H9 (cell line): ENCODE measurements around the gene PHAF1. TPM values are rescaled to one million over a fixed set of nuclear protein-coding genes. Genes with fewer than 3 reads are reported as not detected.
A peak's percentile ranks its signal among the peaks of the same experiment; 100 is the strongest.

ENCODE experiments used
- DNase-seq: peaks from one replicate; pipeline ENCODE4 v3.0.0-alpha.2; 2017
- H2AFZ ChIP-seq: one replicate; pipeline ENCODE4 v1.6.1; 2013; ENCODE audit warnings: mild to moderate bottlenecking, low read length, control low read depth, moderate library complexity
- H2AK5ac ChIP-seq: 2 replicates; pipeline ENCODE4 v1.6.1; 2013; ENCODE audit warnings: low read length, control low read depth, mixed read lengths; ENCODE audit not compliant: insufficient read length
- H2BK120ac ChIP-seq: one replicate; pipeline ENCODE4 v1.6.1; 2013; ENCODE audit warnings: low read depth, mild to moderate bottlenecking, low read length, control low read depth, inconsistent platforms; ENCODE audit not compliant: poor library complexity, severe bottlenecking
- H2BK12ac ChIP-seq: 2 replicates; pipeline ENCODE4 v1.6.1; 2013; ENCODE audit warnings: low read length, control low read depth, mixed read lengths, low read depth; ENCODE audit not compliant: insufficient read length
- H2BK15ac ChIP-seq: 2 replicates; pipeline ENCODE4 v1.6.1; 2013; ENCODE audit warnings: low read depth, low read length, control low read depth
- H2BK20ac ChIP-seq: one replicate; pipeline ENCODE4 v1.6.1; 2013; ENCODE audit warnings: low read depth, mild to moderate bottlenecking, low read length, control low read depth, inconsistent platforms; ENCODE audit not compliant: poor library complexity, severe bottlenecking
- H2BK5ac ChIP-seq: 2 replicates; pipeline ENCODE4 v1.6.1; 2013; ENCODE audit warnings: low read length, control low read depth, mixed read lengths; ENCODE audit not compliant: insufficient read length
- H3K14ac ChIP-seq: 2 replicates; pipeline ENCODE4 v1.6.1; 2013; ENCODE audit warnings: low read length, control low read depth; ENCODE audit not compliant: insufficient read depth
- H3K18ac ChIP-seq: 2 replicates; pipeline ENCODE4 v1.6.1; 2013; ENCODE audit warnings: low read depth, mild to moderate bottlenecking, mixed read lengths, low read length, control low read depth; ENCODE audit not compliant: insufficient read length
- H3K23ac ChIP-seq: 2 replicates; pipeline ENCODE4 v1.6.1; 2013; ENCODE audit warnings: low read length, control low read depth, mixed read lengths, low read depth; ENCODE audit not compliant: insufficient read length
- H3K23me2 ChIP-seq: 2 replicates; pipeline ENCODE4 v1.6.1; 2013; ENCODE audit warnings: low read depth, mild to moderate bottlenecking, mixed read lengths, low read length, control low read depth; ENCODE audit not compliant: insufficient read length, poor library complexity, severe bottlenecking
- H3K27ac ChIP-seq: 2 replicates; pipeline ENCODE4 v1.5.1; 2013; ENCODE audit warnings: low read length, control low read depth, mixed read lengths, low read depth; ENCODE audit not compliant: insufficient read length
- H3K27me3 ChIP-seq: 2 replicates; pipeline ENCODE4 v1.6.1; 2013; ENCODE audit warnings: low read length, control low read depth, inconsistent platforms; ENCODE audit not compliant: insufficient read depth
- H3K4ac ChIP-seq: 2 replicates; pipeline ENCODE4 v1.6.1; 2013; ENCODE audit warnings: low read depth, mild to moderate bottlenecking, control low read depth, inconsistent platforms, low read length, moderate library complexity
- H3K4me1 ChIP-seq: 2 replicates; pipeline ENCODE4 v1.6.1; 2013; ENCODE audit warnings: low read length, control low read depth, inconsistent platforms; ENCODE audit not compliant: insufficient read depth
- H3K4me2 ChIP-seq: 2 replicates; pipeline ENCODE4 v1.6.1; 2013; ENCODE audit warnings: low read length, control low read depth, mixed read lengths; ENCODE audit not compliant: insufficient read length, insufficient read depth
- H3K56ac ChIP-seq: 2 replicates; pipeline ENCODE4 v1.6.1; 2013; ENCODE audit warnings: low read depth, mild to moderate bottlenecking, mixed read lengths, low read length, control low read depth; ENCODE audit not compliant: insufficient read length
- H3K79me1 ChIP-seq: 2 replicates; pipeline ENCODE4 v1.6.1; 2013; ENCODE audit warnings: low read depth, mild to moderate bottlenecking, moderate library complexity, low read length, control low read depth, inconsistent platforms; ENCODE audit not compliant: insufficient read depth, poor library complexity, severe bottlenecking
- H3K79me2 ChIP-seq: 2 replicates; pipeline ENCODE4 v1.6.1; 2013; ENCODE audit warnings: low read length, control low read depth, inconsistent platforms; ENCODE audit not compliant: insufficient read depth
- H3K9ac ChIP-seq: 2 replicates; pipeline ENCODE4 v1.6.1; 2013; ENCODE audit warnings: low read length, control low read depth, mixed read lengths; ENCODE audit not compliant: insufficient read length; ENCODE audit errors: extremely low read depth
- H3K9me3 ChIP-seq: one replicate; pipeline ENCODE4 v1.6.1; 2013; ENCODE audit warnings: low read depth, low read length, inconsistent platforms; ENCODE audit not compliant: control insufficient read depth
- H3T11ph ChIP-seq: one replicate; pipeline ENCODE4 v1.6.1; 2013; ENCODE audit warnings: mild to moderate bottlenecking, low read length, control low read depth, inconsistent platforms
- H4K20me1 ChIP-seq: one replicate; pipeline ENCODE4 v1.6.1; 2013; ENCODE audit not compliant: control insufficient read depth, insufficient read length, insufficient read depth
- H4K5ac ChIP-seq: 2 replicates; pipeline ENCODE4 v1.6.1; 2013; ENCODE audit warnings: low read depth, mild to moderate bottlenecking, mixed read lengths, low read length, control low read depth; ENCODE audit not compliant: insufficient read length
- H4K8ac ChIP-seq: replicated peaks from 2 replicates; pipeline ENCODE4 v1.6.1; 2013; ENCODE audit warnings: low read length, control low read depth, mixed read lengths, low read depth; ENCODE audit not compliant: insufficient read length
- H4K91ac ChIP-seq: 2 replicates; pipeline ENCODE4 v1.6.1; 2013; ENCODE audit warnings: low read depth, mild to moderate bottlenecking, moderate library complexity, mixed read lengths, low read length, control low read depth; ENCODE audit not compliant: insufficient read length
- H3K27ac Mint-ChIP-seq, 3 experiments: 2 replicates in 2 of 3; 3 replicates in 1 of 3; pipeline ENCODE4 v1.8.0; 2020 to 2021; ENCODE audit warnings: mixed read lengths in 3 of 3, mild to moderate bottlenecking in 1 of 3, moderate library complexity in 1 of 3
- H3K27me3 Mint-ChIP-seq: 2 replicates; pipeline ENCODE4 v1.8.0; 2021; ENCODE audit warnings: low read depth, mild to moderate bottlenecking, moderate library complexity, mixed read lengths
- H3K36me3 Mint-ChIP-seq, 3 experiments: 2 replicates in 2 of 3; 3 replicates in 1 of 3; pipeline ENCODE4 v1.8.0; 2020 to 2021; ENCODE audit warnings: low read depth in 3 of 3, mixed read lengths in 3 of 3; ENCODE audit not compliant: insufficient read depth in 1 of 3
- H3K4me1 Mint-ChIP-seq, 2 experiments: 2 replicates each; pipeline ENCODE4 v1.8.0; 2020; ENCODE audit warnings: mixed read lengths in 2 of 2
- H3K4me3 Mint-ChIP-seq, 2 experiments: 2 replicates in 1 of 2; 3 replicates in 1 of 2; pipeline ENCODE4 v1.8.0; 2020 to 2021; ENCODE audit warnings: mild to moderate bottlenecking in 2 of 2, mixed read lengths in 2 of 2, moderate library complexity in 1 of 2
- H3K9me3 Mint-ChIP-seq, 2 experiments: 2 replicates in 1 of 2; 3 replicates in 1 of 2; pipeline ENCODE4 v1.8.0; 2020; ENCODE audit warnings: mild to moderate bottlenecking in 2 of 2, mixed read lengths in 2 of 2, moderate library complexity in 1 of 2
- CTCF ChIP-seq: fragments of 200-600 bp; sonication (generic); conservative IDR thresholded peaks from 3 replicates; pipeline ENCODE4 v1.8.0; 2021; ENCODE audit warnings: antibody characterized with exemption, mild to moderate bottlenecking
- WGBS: extraction: QIAGEN DNeasy Blood & Tissue Kit; methylation state at CpG from one replicate; pipeline ENCODE4 v1.1.7; 2013; ENCODE audit warnings: missing lambda C conversion rate, low lambda C conversion rate, mixed read lengths; ENCODE audit not compliant: insufficient read length; ENCODE audit errors: extremely low coverage; 5-methylcytosine and 5-hydroxymethylcytosine counted together
- total RNA-seq: library from RNA; stranded (reverse); gene quantifications from 2 replicates; pipeline ENCODE4 v1.2.1, GENCODE V29; 2021

PHAF1 gene
- total RNA-seq, 1 experiment from 2014 or later: 18.8 TPM

GRCh38 chr16:67163999-67164558 lies 54.3 kb downstream of the PHAF1 start:
- peaks cover 14% of the 10 kb centered on the region for H3K23me2 ChIP-seq
- H3K27ac ChIP-seq: no peak overlapping the region
- no peak overlapping the region for H2BK15ac ChIP-seq
- no peak overlapping the region for H2AFZ ChIP-seq
- no peaks in the 10 kb centered on the region for H3K79me1 ChIP-seq
- Mint-ChIP-seq H3K27me3 (peaks cover 99% of the 10 kb centered on the region), H3K4me1 (peaks cover 12 to 47% of the 10 kb centered on the region in 2 experiments), H3K9me3 (peaks cover 3 to 6% of the 10 kb centered on the region in 2 experiments; a peak in 3 of 5 replicates), H3K27ac (no peak overlapping the region), H3K4me3 (peak overlapping the region in 1 of 2 experiments; percentile 74; a peak in 3 of 5 replicates), H3K36me3 (no peaks in the 10 kb centered on the region; a peak in 1 of 7 replicates)
- no peaks in the 10 kb centered on the region for H3K9me3 ChIP-seq
- H3K4me1 ChIP-seq: no peaks in the 10 kb centered on the region
- H3K14ac ChIP-seq: no peak overlapping the region
- no peak overlapping the region for H3K4ac ChIP-seq
- H3K18ac ChIP-seq: no peak overlapping the region
- no peak overlapping the region for H3K9ac ChIP-seq
- no peak overlapping the region for H4K91ac ChIP-seq
- H2BK5ac ChIP-seq: no peak overlapping the region
- no peak overlapping the region for H2BK120ac ChIP-seq
- H3T11ph ChIP-seq: no peak overlapping the region
- H2BK20ac ChIP-seq: no peak overlapping the region
- H3K79me2 ChIP-seq: no peaks in the 10 kb centered on the region
- no peak overlapping the region for H2BK12ac ChIP-seq
- no peaks in the 10 kb centered on the region for H4K20me1 ChIP-seq
- WGBS: no CpG with 5 or more reads among the region's 34 CpGs
- no peak for TF ChIP-seq CTCF
- no peak overlapping the region for H2AK5ac ChIP-seq
- peak overlapping the region; percentile 20 for H3K4me2 ChIP-seq
- H3K56ac ChIP-seq: no peak overlapping the region
- H4K8ac ChIP-seq: no peak overlapping the region
- no peak overlapping the region for H4K5ac ChIP-seq
- H3K27me3 ChIP-seq: peaks cover 95% of the 10 kb centered on the region
- no peak for DNase-seq
- H3K23ac ChIP-seq: no peak overlapping the region
